Hepatocyte (in vitro differentiated cells): ENCODE data around the gene KMT5B. TPM values are rescaled to one million over a fixed set of nuclear protein-coding genes. Genes with fewer than 3 reads are reported as not detected.

ENCODE experiments used
- DNase-seq: peaks from one replicate; pipeline ENCODE4 v3.0.0-alpha.2; 2016; ENCODE audit warnings: low spot score
- H2AFZ ChIP-seq: fragments of 200-600 bp; sonication (generic); 2 replicates; pipeline ENCODE4 v1.6.0; 2016; ENCODE audit warnings: antibody characterized with exemption, mild to moderate bottlenecking
- H3K27ac ChIP-seq: fragments of 200-600 bp; sonication (generic); 2 replicates; pipeline ENCODE4 v1.5.1; 2016; ENCODE audit warnings: mild to moderate bottlenecking
- H3K27me3 ChIP-seq: fragments of 200-600 bp; sonication (generic); 2 replicates; pipeline ENCODE4 v1.6.1; 2016
- H3K36me3 ChIP-seq: fragments of 200-600 bp; sonication (generic); replicated peaks from 2 replicates; pipeline ENCODE4 v1.5.1; 2016; ENCODE audit warnings: low read depth; ENCODE audit not compliant: insufficient read depth
- H3K4me1 ChIP-seq: fragments of 200-600 bp; sonication (generic); 2 replicates; pipeline ENCODE4 v1.5.1; 2016; ENCODE audit warnings: mild to moderate bottlenecking, moderate library complexity; ENCODE audit not compliant: insufficient read depth
- H3K4me2 ChIP-seq: fragments of 200-600 bp; sonication (generic); 2 replicates; pipeline ENCODE4 v1.6.0; 2016
- H3K4me3 ChIP-seq: fragments of 200-600 bp; sonication (generic); 2 replicates; pipeline ENCODE4 v1.5.1; 2016; ENCODE audit warnings: mild to moderate bottlenecking
- H3K79me2 ChIP-seq: fragments of 200-600 bp; sonication (generic); 2 replicates; pipeline ENCODE4 v1.6.0; 2017; ENCODE audit warnings: mild to moderate bottlenecking
- H3K9me2 ChIP-seq: fragments of 200-600 bp; sonication (generic); replicated peaks from 2 replicates; pipeline ENCODE4 v1.6.0; 2017; ENCODE audit warnings: mild to moderate bottlenecking; ENCODE audit not compliant: insufficient read depth
- H3K9me3 ChIP-seq: fragments of 200-600 bp; sonication (generic); 2 replicates; pipeline ENCODE4 v1.5.1; 2016; ENCODE audit warnings: low read depth, mild to moderate bottlenecking
- H4K20me1 ChIP-seq: fragments of 200-600 bp; sonication (generic); 2 replicates; pipeline ENCODE4 v1.6.0; 2016; ENCODE audit warnings: mild to moderate bottlenecking; ENCODE audit not compliant: insufficient read depth, poor library complexity, severe bottlenecking
- EZH2 ChIP-seq: fragments of 200-600 bp; sonication (generic); IDR thresholded peaks from 2 replicates; pipeline ENCODE4 v1.6.1; 2016; ENCODE audit warnings: antibody characterized with exemption, mild to moderate bottlenecking, borderline replicate concordance
- EZH2phosphoT487 ChIP-seq: fragments of 200-600 bp; sonication (generic); IDR thresholded peaks from one replicate; pipeline ENCODE4 v1.6.1; 2018; ENCODE audit warnings: antibody characterized with exemption, mild to moderate bottlenecking, low read depth, moderate library complexity; ENCODE audit not compliant: unreplicated experiment, severe bottlenecking
- WGBS: methylation state at CpG from one replicate; pipeline ENCODE4 v1.1.6; 2016; ENCODE audit warnings: low lambda C conversion rate; ENCODE audit errors: missing lambda C conversion rate; 5-methylcytosine and 5-hydroxymethylcytosine counted together
- polyA plus RNA-seq: library from polyadenylated mRNA; unstranded; fragments of >200 nt; fragmentation: Nextera tagmentation; extraction: Ambion mirVana; gene quantifications from 2 replicates; pipeline ENCODE4 v1.2.1, GENCODE V29; 2016
- total RNA-seq: library from RNA; depleted of rRNA; stranded (reverse); fragments of >200 nt; gene quantifications from 2 replicates; pipeline ENCODE4 v1.2.3, GENCODE V29; 2014
- TF ChIP-seq, protein P1 (sequence below): fragments of 200-600 bp; sonication (generic); IDR thresholded peaks from 2 replicates; pipeline ENCODE4 v1.5.1; 2016; ENCODE audit warnings: antibody characterized with exemption, mild to moderate bottlenecking; ENCODE audit not compliant: poor library complexity

KMT5B gene
- total and polyA plus RNA-seq, 2 experiments from 2014 or later, result 29.9 to 36.0 TPM

DNA sequence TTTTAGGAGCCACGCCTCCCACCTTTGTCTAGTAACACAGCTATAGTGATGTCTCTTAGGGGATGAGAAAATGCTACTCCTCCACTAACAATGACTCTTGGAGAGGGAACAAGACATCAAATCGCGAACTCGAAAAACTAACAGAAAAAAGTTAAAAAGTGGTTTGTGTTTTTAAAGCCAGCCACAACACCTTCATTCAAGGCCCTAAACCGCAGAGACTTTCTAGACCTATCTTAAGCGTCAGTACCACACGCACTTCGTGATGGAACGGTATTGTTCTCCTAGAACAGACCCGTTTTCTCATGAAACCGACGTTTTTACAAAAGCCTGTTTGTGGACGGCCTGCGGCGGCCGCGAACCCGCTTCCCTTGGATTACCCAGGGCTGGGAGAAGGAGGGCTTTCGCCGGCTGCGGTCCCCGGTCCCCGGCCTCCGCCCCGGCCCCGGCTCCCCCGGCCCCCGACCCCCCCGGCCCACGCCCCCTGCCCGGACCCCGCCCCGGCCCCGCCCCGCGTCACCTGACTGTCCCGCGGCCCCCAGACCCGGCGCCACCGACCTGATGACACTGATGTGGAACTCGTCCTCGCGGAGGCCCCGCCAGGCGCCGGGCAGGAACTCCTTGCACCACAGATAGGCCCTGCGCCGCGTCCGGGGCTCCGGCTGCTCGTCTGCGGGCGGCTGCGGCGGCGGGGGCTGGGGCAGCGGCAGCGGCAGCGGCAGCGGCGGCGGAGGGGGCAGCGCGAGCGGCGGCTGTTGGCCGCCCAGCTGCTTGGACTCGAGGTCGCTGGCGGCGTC lies 92.6 kb downstream of the KMT5B start:
- H3K9me3 ChIP-seq, result no peaks in the 10 kb centered on the region
- WGBS, result under 1% methylated on average over 26 of the region's 73 CpGs
- TF ChIP-seq, protein P1, sequence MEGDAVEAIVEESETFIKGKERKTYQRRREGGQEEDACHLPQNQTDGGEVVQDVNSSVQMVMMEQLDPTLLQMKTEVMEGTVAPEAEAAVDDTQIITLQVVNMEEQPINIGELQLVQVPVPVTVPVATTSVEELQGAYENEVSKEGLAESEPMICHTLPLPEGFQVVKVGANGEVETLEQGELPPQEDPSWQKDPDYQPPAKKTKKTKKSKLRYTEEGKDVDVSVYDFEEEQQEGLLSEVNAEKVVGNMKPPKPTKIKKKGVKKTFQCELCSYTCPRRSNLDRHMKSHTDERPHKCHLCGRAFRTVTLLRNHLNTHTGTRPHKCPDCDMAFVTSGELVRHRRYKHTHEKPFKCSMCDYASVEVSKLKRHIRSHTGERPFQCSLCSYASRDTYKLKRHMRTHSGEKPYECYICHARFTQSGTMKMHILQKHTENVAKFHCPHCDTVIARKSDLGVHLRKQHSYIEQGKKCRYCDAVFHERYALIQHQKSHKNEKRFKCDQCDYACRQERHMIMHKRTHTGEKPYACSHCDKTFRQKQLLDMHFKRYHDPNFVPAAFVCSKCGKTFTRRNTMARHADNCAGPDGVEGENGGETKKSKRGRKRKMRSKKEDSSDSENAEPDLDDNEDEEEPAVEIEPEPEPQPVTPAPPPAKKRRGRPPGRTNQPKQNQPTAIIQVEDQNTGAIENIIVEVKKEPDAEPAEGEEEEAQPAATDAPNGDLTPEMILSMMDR, result no peak
- TF ChIP-seq EZH2, result no peak
- H2AFZ ChIP-seq, result peak overlapping the region; percentile 16
- H3K27ac ChIP-seq, result peak overlapping the region; percentile 98
- peaks cover 44% of the 10 kb centered on the region for H4K20me1 ChIP-seq
- H3K4me2 ChIP-seq, result peak overlapping the region; percentile 81
- H3K4me1 ChIP-seq, result peaks cover 58% of the 10 kb centered on the region
- H3K36me3 ChIP-seq, result no peaks in the 10 kb centered on the region
- H3K79me2 ChIP-seq, result peaks cover 50% of the 10 kb centered on the region
- no peaks in the 10 kb centered on the region for H3K9me2 ChIP-seq
- H3K4me3 ChIP-seq, result peak overlapping the region; percentile 85
- no peaks in the 10 kb centered on the region for H3K27me3 ChIP-seq
- peak; percentile 82 for DNase-seq

DNA sequence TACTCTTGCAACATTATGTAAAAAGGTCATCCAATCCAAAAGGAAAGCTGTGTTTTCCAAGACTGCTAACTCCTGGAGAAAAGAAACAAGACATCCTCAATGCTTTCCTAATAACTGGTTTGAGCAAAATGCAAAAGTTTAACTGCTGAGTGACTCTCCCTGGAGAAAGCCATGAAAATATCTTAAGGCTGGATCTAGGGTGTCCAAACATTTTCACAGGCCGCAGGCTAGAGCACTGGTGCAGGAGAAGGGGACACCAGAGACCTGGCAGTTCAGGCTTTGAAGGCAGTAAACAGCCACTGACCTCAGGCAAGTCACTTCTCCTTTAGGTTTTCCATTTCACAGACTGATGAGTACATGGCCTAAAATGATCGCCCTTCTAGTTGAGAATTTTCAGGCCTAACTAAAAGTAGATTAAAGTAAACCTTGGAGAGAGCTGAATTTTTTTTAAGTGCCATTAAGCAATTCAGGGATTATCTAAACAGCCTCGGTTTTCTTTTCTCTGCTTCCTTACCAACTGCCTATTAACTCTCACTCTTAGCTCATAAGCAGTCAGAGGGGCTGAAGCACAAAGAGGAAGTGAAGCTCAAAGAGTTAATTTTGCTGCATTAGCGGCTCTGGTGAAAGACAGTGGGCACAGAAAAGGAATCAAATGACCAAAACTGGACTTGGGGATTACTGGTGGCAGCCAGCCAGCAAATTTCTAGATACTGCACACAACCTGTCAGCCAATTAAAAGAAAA lies 94.2 kb downstream of the KMT5B start:
- no peak overlapping the region for H2AFZ ChIP-seq
- peak overlapping the region; percentile 98 for H3K27ac ChIP-seq
- DNase-seq, result peak; percentile 28
- no peaks in the 10 kb centered on the region for H3K9me3 ChIP-seq
- peak overlapping the region; percentile 85 for H3K4me3 ChIP-seq
- peaks cover 55% of the 10 kb centered on the region for H4K20me1 ChIP-seq
- H3K9me2 ChIP-seq, result no peaks in the 10 kb centered on the region
- peaks cover 66% of the 10 kb centered on the region for H3K79me2 ChIP-seq
- peaks cover 58% of the 10 kb centered on the region for H3K4me1 ChIP-seq
- WGBS, result 8% methylated on average over 4 of the region's 4 CpGs
- H3K4me2 ChIP-seq, result peak overlapping the region; percentile 81
- H3K36me3 ChIP-seq, result no peaks in the 10 kb centered on the region
- H3K27me3 ChIP-seq, result no peaks in the 10 kb centered on the region
- TF ChIP-seq EZH2 (no peak), EZH2phosphoT487 (no peak)
- TF ChIP-seq, protein P1, result no peak

DNA sequence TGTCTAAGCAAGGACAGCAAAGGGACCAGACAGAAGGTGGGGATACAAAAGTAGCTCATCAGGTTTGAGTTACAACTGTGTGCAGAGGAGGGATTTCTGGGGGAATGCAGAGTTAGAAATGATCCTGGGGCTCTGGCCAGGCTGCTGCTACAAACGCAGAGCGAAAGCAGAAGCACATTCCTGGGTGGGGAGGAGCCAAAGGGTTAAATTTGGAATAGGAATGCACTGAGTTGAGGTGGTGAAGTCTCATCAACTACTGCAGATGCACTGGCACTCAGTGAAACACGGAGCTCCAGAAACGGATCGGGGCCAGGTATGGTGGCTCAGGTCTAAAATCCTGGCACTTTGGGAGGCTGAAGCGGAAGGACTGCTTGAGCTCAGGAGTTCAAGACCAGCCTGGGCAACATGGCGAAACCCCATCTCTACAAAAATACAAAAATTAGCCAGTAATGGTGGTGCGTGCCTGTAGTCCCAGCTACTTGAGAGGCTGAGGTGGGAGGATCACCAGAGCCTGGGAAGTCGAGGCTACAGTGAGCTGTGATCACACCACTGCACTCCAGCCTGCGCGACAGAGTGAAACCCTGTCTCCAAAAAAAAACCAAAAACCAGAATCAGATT lies 95.1 kb downstream of the KMT5B start:
- H3K27me3 ChIP-seq, result no peaks in the 10 kb centered on the region
- peak; percentile 60 for DNase-seq
- H2AFZ ChIP-seq, result no peak overlapping the region
- TF ChIP-seq EZH2phosphoT487 (no peak), EZH2 (no peak)
- TF ChIP-seq, protein P1, result no peak
- H3K36me3 ChIP-seq, result no peaks in the 10 kb centered on the region
- H3K9me3 ChIP-seq, result no peaks in the 10 kb centered on the region
- no peaks in the 10 kb centered on the region for H3K9me2 ChIP-seq
- peak overlapping the region; percentile 81 for H3K4me2 ChIP-seq
- peak overlapping the region; percentile 98 for H3K27ac ChIP-seq
- H4K20me1 ChIP-seq, result peaks cover 62% of the 10 kb centered on the region
- 56% methylated on average over 11 of the region's 11 CpGs for WGBS
- no peak overlapping the region for H3K4me3 ChIP-seq
- peaks cover 75% of the 10 kb centered on the region for H3K79me2 ChIP-seq
- H3K4me1 ChIP-seq, result peaks cover 53% of the 10 kb centered on the region
